NCI-H187 treated with DMSO at 0.1 percent for 48 hours (cell line): ENCODE results near the gene POLR2L.

ENCODE experiments used
- DNase-seq: peaks from one replicate; lab custom pipeline; 2025; lab: John Stamatoyannopoulos, UW

POLR2L gene

DNA sequence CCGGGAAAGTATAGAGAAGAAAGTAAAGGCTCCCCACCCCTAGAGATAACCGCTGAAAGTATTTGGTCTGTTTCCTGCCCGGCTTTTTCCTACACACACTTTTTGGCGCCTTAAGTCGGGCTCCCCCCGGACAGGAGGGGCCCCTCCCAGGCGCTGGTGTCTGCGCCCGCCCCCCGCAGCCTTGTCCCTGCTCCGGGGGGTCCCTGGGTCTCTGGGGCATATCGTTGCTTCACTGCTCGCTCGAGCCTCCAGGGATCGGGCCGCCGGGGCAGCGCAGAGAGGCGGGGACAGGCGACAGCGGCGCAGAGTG, 15.5 kb downstream of the POLR2L start:
- DNase-seq = no peak

- DNase-seq = no peak
Measured at GRCh38 chr11:826227-826621, 16.1 kb downstream of the POLR2L start.

DNA sequence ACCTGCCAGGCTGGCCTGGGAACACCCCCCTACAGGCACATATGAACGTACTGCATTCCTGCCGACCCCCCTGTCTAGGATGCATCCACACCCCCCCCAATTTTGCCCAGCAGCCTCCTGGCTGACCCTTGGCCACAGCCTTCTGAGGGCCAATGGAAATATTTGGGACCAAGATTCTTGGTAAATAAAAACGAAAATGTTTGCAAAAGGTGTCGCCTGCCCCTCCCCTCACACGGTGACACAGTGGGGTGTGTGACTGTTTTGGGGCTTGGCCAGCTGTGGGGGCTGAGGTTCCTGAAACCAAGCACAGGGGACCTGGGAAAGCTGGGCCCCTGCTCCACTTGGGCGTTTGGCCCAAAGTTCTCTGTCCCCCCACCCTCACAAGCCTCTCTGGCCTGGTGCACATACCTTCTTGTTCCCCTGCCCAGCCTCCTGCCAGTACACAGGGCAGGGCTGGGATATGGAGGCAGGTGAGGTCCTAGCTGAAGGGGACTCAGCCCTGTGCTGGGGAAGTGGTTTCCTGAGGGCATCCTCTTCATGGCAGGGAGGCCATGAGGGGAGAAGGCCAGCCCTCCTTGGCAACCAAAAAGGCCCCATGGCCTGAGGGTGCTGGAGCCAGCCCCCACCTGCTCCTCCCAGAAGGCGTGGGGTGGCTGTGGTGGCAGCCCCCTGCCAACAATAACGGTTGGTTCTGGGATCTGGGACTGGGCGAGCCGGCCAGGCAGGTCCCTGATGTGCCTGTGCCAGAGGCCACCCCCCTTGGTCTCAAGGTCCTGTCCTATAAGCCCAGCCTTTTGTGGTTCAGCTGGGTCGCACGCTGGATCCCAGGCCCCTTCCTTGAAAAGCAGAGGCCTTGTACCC, 16.7 kb downstream of the POLR2L start:
- no peak for DNase-seq

- DNase-seq = peak; percentile 35
Measured at GRCh38 chr11:824942-825341, 17.4 kb downstream of the POLR2L start.

DNA sequence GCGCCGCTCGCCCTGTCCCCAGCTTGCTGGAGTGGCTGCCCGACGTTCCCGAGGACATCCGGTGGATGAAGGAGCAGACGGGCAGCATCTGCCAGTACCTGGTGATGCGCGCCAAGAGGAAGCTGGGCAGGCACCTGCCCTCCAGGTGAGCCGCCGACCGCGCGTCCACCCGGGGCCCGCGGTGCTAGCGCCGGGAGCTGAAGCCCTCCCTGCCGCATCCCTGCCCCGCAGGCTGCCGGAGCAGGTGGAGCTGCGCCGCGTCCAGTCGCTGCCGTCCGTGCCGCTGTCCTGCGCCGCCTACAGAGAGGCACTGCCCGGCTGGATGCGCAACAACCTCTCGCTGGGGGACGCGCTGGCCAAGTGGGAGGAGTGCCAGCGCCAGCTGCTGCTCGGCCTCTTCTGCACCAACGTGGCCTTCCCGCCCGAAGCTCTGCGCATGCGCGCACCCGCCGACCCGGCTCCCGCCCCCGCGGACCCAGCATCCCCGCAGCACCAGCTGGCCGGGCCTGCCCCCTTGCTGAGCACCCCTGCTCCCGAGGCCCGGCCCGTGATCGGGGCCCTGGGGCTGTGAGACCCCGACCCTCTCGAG, 17.9 kb downstream of the POLR2L start:
- DNase-seq = no peak

DNA sequence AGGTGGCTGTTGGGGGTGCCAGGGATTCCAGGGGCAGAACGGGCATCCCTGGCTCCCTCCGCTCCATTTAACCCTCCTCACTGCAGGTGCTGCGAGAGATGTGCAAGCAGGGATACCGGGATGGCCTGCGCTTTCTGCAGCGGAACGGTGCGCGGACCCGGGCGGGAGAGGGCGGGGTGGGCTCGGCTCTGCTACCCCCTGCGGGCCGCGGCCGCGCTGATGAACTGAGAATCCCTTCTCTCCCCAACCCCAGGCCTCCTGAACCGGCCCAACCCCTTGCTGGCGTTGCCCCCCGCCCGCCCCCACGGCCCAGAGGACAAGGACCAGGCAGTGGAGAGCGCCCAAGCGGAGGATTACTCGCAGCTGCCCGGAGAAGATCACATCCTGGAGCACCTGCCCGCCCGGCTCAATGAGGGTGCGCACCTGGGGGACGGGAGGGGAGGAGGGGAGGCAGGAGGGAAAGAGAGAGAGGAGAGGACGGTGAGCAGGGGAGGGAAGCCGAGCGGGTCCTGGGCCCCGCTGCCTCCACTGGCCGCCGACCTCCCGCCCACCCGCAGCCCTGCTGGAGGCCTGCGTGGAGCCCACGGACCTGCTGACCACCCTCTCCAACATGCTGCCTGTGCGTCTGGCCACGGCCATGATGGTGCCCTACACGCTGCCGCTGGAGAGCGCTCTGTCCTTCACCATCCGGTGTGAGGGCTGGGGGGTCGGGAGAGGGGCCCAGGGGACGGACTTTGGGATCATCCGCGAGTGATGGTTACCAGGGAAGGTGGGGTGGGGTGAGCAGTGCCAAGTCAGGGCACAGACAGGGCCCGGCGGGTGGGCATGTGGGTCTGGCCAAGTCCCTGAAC, 18.7 kb downstream of the POLR2L start:
- DNase-seq = no peak

DNA sequence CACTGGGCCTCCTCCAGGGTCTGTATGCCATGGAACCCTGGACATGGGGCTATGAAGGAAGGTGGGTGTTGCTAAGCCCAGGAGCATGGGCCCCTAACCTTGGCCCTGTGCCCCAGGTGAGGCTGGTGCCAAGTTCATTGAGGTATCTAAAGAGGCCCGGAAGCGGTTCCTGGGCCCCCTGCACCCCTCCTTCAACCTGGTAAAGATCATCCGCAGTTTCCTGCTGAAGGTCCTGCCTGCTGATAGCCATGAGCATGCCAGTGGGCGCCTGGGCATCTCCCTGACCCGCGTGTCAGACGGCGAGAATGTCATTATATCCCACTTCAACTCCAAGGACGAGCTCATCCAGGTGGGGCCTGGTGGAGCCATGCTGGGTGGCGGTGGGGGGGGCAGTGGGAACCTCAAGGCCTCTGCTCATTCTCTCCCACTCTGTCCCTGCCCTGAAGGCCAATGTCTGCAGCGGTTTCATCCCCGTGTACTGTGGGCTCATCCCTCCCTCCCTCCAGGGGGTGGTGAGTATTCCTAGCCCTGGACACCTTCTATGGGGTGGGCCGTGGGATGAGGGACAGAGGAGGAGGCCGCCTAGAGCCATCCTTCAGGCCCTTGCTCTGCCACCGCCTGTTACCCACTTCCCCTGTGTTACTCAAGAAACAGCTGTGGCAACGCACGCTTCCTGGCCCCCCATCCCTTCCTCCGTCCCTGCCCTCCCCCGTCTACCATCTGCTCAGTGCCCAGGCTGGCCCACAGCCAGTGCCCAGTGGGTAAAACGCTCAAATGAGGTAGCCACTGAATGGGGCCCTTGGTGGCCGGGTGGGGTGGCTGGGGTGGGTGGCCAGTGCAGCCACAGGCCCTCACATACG, 20.6 kb downstream of the POLR2L start:
- DNase-seq = no peak

DNA sequence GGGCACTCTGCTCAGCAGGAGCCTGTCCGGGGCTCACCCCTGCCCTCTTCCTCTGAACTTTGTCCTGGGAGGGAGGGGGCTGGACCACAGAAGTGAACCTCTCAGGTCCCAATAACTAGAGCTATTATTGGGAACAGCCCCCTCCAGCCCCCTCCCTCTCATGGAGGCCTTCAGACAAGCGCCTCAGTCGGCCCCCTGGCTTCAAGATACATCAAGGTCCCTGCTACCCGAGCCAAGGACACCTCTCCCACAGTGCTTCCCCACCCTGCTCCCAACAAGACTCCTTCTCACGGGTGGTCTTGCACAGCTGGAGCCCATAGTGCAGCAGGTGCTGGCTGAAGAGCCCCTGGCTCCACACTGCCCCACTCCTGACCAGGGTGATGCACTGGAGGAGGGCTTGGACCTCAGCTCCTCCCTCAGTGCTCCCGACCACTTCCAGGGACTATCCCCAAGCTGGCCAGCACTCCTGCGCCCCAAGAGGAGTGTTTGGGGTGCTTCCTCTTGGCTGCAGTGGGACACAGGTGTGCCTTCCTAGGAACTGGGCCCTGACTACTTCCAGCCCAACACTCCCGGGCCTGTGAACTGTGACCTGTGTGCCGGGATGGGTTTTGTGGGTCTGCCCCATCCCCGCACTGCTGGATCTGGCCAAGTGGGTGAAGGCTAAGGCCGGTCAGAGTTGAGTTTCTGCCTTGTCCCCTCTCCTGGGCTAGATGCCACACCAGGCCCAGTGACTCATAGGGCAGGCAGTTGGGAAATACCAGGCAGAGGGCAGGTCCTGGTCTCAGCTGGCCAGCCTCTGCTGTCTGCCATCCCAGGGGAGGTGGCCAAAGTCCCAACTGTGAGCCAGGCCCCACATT, 21.4 kb downstream of the POLR2L start:
- no peak for DNase-seq

DNA sequence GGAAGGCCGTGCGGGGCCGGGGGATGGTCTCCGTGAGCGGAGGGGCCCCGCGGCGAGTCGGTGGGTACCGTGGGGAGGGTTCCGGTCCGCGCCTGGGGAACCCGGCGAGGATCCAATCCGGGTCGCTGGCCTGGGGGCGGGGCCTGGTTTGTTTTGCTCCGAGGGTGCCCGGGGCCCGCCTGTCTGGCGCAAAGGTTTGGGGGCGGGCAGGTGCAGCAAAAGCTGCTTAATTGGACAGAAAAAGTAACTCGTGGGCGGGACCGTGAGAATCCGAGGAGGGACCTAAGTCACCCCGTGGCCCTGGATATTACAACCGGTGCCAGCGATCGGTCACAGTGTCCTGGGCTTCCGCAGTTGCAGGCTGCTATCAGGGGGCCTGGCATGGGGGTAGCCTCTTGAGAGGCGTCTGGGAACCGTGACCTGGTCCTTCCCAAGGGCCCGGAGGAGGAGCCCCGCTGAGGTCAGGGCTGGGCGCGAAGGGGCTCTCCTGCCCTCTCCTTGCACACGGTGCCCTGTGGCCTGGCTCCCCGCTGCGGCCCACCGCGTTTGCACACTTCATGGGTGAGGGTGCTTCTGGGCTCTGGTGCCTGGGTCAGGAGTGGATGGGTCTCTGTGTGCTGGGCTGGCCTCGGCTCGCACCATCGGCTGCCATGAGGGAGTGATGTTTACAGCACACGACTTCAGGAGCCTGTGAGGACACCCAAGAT, 22.2 kb downstream of the POLR2L start:
- no peak for DNase-seq

- peak; percentile 50 for DNase-seq
Measured at GRCh38 chr11:819129-819931, 23.0 kb downstream of the POLR2L start.

- DNase-seq = no peak
Measured at GRCh38 chr11:818396-819128, 23.8 kb downstream of the POLR2L start, which contains the start of gene PNPLA2. TSS of gene PNPLA2 (plus strand) at chr11:818914. CDS start at chr11:819719, 805 bp downstream.

GRCh38 chr11:816433-816779, 25.9 kb downstream of the POLR2L start:
- no peak for DNase-seq

- no peak for DNase-seq
Measured at GRCh38 chr11:815675-816432, 26.5 kb downstream of the POLR2L start.

DNA sequence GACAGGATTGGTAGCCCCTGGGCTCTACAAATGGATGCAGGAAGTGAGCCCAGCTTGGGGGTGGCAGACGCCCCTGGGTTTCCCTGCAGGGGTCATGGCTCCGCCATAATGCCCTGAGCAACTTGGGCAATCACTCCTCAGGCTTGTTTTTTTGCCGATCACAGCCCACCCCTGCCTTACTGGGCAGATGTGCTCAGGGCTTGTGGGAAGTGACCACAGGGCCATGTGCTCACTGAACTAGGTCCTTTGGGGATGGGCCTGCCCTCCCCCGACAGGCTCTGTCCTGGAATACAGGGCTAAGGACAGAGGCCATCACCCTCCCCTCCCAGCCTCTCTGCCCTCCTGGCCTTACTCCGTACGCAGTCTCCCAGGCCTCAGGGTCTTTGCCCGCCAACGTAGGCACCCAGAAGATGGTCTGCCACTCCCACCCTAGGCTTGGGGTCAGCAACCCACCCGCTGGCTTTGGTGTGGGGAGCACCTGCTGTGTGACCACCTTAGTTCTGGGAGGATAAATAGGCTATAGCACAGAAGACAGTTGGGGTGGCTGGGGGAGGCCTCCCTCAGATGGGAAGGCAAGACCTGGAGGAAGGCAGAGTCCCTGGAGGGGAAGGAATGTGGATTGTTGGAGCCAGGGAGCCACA, 28.8 kb downstream of the POLR2L start:
- no peak for DNase-seq

- DNase-seq = no peak
Measured at GRCh38 chr11:813072-813455, 29.3 kb downstream of the POLR2L start.

DNA sequence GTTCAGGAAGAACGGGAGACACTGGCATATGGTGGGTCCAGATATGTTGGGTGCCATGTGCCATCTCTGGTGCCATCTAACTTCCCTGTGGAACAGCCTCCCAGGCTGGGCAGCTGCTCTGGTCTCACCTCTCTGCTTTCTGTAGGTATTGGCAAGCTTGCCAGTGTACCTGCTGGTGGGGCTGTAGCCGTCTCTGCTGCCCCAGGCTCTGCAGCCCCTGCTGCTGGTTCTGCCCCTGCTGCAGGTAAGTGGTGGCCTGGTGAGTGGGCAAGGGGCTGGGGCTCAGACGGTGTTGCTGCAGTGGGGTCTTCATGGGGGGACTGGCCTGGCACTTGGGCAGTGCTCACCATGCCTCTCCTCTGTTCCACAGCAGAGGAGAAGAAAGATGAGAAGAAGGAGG, 29.9 kb downstream of the POLR2L start:
- DNase-seq = no peak

DNA sequence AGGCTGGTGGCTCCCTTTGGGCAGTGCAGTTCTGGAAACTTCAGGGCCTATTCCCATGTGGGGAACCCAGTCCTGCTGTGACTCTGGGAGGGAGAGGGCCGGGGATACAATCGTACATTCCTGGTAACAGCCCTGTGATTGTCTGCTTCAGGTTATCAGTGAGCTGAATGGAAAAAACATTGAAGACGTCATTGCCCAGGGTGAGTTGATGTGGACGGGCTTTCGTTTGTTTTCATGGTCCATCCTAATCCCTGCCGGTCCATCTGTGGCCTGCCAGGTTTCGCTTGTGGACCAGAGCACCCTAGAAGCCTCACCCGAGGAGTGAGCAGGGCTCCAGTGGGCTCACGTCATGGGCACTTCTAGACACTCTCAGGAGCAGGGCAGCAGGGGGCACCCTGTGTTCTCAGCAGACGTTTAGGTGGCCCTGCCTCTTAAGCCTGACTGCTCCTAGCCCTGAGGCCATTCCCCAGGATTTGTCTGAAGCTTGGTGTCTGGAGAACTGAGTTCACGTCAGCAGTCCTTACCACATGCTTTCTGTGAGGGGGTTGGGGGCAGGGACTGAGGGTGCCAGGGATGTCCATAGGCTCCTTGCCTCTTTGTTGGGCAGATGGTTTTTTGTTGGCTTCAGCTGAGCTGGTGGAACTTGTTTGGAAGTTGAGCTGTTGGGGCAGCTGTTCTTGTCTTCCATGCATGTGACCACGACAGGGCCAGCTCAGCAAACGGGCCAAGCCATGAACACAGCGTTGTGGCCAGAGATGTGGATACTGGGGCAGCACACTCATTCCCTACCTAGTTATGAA, 30.7 kb downstream of the POLR2L start:
- no peak for DNase-seq
